Epithelial cell of prostate (primary cell): Measurements from ENCODE around the gene GJA3.

Source experiments
- DNase-seq: peaks from one replicate; pipeline ENCODE4 v3.0.0-alpha.2; 2011; ENCODE audit warnings: low read depth, low spot score
- H3K27ac ChIP-seq: fragments of 450-650 bp; 2 replicates; pipeline ENCODE4 v1.5.1; 2017; ENCODE audit warnings: mild to moderate bottlenecking

The GJA3 gene

DNA sequence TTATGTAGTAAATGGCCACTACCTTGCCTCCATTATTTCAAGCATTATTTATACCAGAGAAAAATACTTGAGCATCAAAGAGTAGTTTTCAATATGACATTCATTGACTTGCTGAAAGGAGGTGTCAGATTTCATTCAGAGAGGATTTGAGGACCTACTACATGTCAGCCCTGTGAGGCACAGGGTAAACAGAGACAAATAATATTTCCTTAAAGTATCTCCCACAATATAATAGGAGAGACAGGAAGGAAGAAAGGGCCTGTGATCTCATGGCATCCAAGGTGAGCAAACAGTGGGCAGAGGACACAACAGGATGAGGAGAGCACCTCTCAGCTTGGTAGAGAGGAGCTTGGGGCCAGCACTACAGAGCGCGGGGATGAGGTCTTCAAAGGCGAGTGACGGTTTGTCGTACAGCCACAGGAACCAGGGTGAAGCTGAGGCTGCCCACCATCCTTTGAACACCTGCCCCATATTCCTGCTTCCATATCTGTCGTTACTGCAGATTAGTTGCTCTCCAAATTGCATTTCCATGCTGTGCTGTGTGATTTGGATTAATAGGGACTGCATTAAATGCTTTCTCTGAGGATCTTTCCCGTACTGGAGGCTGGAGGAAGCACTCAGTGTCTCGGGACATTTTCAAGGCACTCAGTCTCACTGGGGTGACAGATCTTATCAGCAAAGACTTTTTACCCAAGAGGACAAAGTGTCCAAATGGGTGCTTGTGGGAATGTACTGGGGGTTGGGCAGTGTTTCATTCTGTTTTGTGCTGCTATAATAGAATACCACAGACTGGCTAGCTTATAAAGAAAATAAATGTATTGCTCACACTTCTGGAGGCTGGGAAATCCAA, 59.2 kb downstream of the GJA3 start:
- no peak overlapping the region for H3K27ac ChIP-seq
- DNase-seq = no peak

DNA sequence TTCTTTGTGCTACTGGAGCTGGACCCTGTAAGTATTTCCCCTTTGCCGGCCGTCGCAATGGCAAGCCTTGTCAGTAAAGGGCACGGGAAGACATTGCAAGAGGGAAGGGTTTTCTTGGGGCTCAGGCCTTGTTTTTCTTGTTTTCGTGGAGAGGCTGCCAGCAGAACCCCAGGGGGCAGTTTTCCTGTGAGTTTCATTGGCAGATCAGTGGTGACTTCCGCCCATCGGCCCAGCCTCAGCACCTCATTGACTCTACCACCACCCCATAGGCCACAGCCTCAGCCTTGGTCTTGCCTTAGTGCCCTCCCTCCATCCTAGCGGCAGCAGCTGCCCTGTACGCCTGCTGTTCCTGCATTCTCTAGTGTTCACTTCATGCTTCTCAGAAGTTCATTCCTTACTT, 61.5 kb downstream of the GJA3 start:
- H3K27ac ChIP-seq = no peak overlapping the region
- DNase-seq = no peak

DNA sequence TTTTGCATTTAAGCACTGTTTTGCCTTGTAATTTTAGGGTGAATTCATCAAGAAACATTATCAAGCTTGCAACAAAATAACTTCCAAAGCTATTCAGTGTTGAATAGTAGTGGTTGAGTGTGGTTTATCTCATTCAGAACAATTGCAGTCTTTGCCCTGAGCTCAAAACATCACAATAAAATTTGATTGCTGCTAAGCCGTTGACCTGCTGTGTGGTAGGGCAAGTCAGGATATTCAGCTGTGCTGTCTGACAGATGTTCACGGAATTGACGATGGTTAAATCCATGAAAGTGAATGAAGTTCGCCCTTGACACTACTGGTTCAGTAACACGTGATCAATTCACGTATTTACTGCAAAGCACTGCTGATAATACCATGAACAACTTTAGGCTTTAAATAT, 66.9 kb downstream of the GJA3 start:
- no peak for DNase-seq
- H3K27ac ChIP-seq = no peak overlapping the region

DNA sequence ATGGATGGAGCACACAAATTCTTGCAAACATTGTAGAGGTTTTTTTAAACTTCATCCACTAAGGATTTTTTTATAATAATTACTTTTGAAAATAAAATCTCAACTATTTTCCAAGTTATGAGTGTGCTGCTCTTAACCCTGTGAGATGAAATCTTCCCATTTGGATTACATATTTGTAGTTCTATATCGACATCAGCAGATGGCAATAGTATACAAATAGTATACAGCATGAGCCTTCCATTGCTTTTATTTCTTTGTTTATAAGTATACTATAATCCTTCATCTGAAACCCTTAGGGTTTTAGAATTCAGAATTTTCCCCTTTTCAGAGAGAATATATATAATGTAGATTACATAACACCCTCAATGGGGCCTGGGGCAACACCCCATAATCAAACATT, 70.5 kb downstream of the GJA3 start:
- no peak for DNase-seq
- no peak overlapping the region for H3K27ac ChIP-seq
